Hepatocyte (in vitro differentiated cells): ENCODE data around the gene GRM8. TPM values are rescaled to one million over a fixed set of nuclear protein-coding genes. Genes with fewer than 3 reads are reported as not detected.

Experiments
- DNase-seq: peaks from one replicate; pipeline ENCODE4 v3.0.0-alpha.2; 2016; ENCODE audit warnings: low spot score
- H2AFZ ChIP-seq: fragments of 200-600 bp; sonication (generic); 2 replicates; pipeline ENCODE4 v1.6.0; 2016; ENCODE audit warnings: antibody characterized with exemption, mild to moderate bottlenecking
- H3K27ac ChIP-seq: fragments of 200-600 bp; sonication (generic); 2 replicates; pipeline ENCODE4 v1.5.1; 2016; ENCODE audit warnings: mild to moderate bottlenecking
- H3K27me3 ChIP-seq: fragments of 200-600 bp; sonication (generic); 2 replicates; pipeline ENCODE4 v1.6.1; 2016
- H3K36me3 ChIP-seq: fragments of 200-600 bp; sonication (generic); replicated peaks from 2 replicates; pipeline ENCODE4 v1.5.1; 2016; ENCODE audit warnings: low read depth; ENCODE audit not compliant: insufficient read depth
- H3K4me1 ChIP-seq: fragments of 200-600 bp; sonication (generic); 2 replicates; pipeline ENCODE4 v1.5.1; 2016; ENCODE audit warnings: mild to moderate bottlenecking, moderate library complexity; ENCODE audit not compliant: insufficient read depth
- H3K4me2 ChIP-seq: fragments of 200-600 bp; sonication (generic); 2 replicates; pipeline ENCODE4 v1.6.0; 2016
- H3K4me3 ChIP-seq: fragments of 200-600 bp; sonication (generic); 2 replicates; pipeline ENCODE4 v1.5.1; 2016; ENCODE audit warnings: mild to moderate bottlenecking
- H3K79me2 ChIP-seq: fragments of 200-600 bp; sonication (generic); 2 replicates; pipeline ENCODE4 v1.6.0; 2017; ENCODE audit warnings: mild to moderate bottlenecking
- H3K9me2 ChIP-seq: fragments of 200-600 bp; sonication (generic); replicated peaks from 2 replicates; pipeline ENCODE4 v1.6.0; 2017; ENCODE audit warnings: mild to moderate bottlenecking; ENCODE audit not compliant: insufficient read depth
- H3K9me3 ChIP-seq: fragments of 200-600 bp; sonication (generic); 2 replicates; pipeline ENCODE4 v1.5.1; 2016; ENCODE audit warnings: low read depth, mild to moderate bottlenecking
- H4K20me1 ChIP-seq: fragments of 200-600 bp; sonication (generic); 2 replicates; pipeline ENCODE4 v1.6.0; 2016; ENCODE audit warnings: mild to moderate bottlenecking; ENCODE audit not compliant: insufficient read depth, poor library complexity, severe bottlenecking
- CTCF ChIP-seq: fragments of 200-600 bp; sonication (generic); IDR thresholded peaks from 2 replicates; pipeline ENCODE4 v1.5.1; 2016; ENCODE audit warnings: antibody characterized with exemption, mild to moderate bottlenecking; ENCODE audit not compliant: poor library complexity
- EZH2 ChIP-seq: fragments of 200-600 bp; sonication (generic); IDR thresholded peaks from 2 replicates; pipeline ENCODE4 v1.6.1; 2016; ENCODE audit warnings: antibody characterized with exemption, mild to moderate bottlenecking, borderline replicate concordance
- EZH2phosphoT487 ChIP-seq: fragments of 200-600 bp; sonication (generic); IDR thresholded peaks from one replicate; pipeline ENCODE4 v1.6.1; 2018; ENCODE audit warnings: antibody characterized with exemption, mild to moderate bottlenecking, low read depth, moderate library complexity; ENCODE audit not compliant: unreplicated experiment, severe bottlenecking
- whole genome bisulfite sequencing: methylation state at CpG from one replicate; pipeline ENCODE4 v1.1.6; 2016; ENCODE audit warnings: low lambda C conversion rate; ENCODE audit errors: missing lambda C conversion rate; 5-methylcytosine and 5-hydroxymethylcytosine counted together
- polyA plus RNA-seq: library from polyadenylated mRNA; unstranded; fragments of >200 nt; fragmentation: Nextera tagmentation; extraction: Ambion mirVana; gene quantifications from 2 replicates; pipeline ENCODE4 v1.2.1, GENCODE V29; 2016
- total RNA-seq: library from RNA; depleted of rRNA; stranded (reverse); fragments of >200 nt; gene quantifications from 2 replicates; pipeline ENCODE4 v1.2.3, GENCODE V29; 2014

The GRM8 gene
- total and polyA plus RNA-seq, 2 experiments from 2014 or later = 0.62 to 4.5 TPM

GRCh38 chr7:126441745-126442144, 811.0 kb downstream of the GRM8 start:
- TF ChIP-seq CTCF (no peak), EZH2phosphoT487 (no peak), EZH2 (no peak)
- no peaks in the 10 kb centered on the region for H3K9me3 ChIP-seq
- no peaks in the 10 kb centered on the region for H3K36me3 ChIP-seq
- H3K4me2 ChIP-seq = no peak overlapping the region
- no peak overlapping the region for H2AFZ ChIP-seq
- 64% methylated on average over 2 of the region's 2 CpGs for WGBS
- no peak for DNase-seq
- H3K4me3 ChIP-seq = no peak overlapping the region
- H3K9me2 ChIP-seq = no peaks in the 10 kb centered on the region
- H4K20me1 ChIP-seq = no peaks in the 10 kb centered on the region
- no peaks in the 10 kb centered on the region for H3K79me2 ChIP-seq
- H3K27ac ChIP-seq = peak overlapping the region; percentile 28
- H3K27me3 ChIP-seq = no peaks in the 10 kb centered on the region
- H3K4me1 ChIP-seq = peaks cover 4% of the 10 kb centered on the region

- H3K27ac ChIP-seq = no peak overlapping the region
- no peak overlapping the region for H2AFZ ChIP-seq
- 90% methylated on average over 2 of the region's 2 CpGs for WGBS
- H3K27me3 ChIP-seq = no peaks in the 10 kb centered on the region
- H3K4me1 ChIP-seq = peaks cover 4% of the 10 kb centered on the region
- no peaks in the 10 kb centered on the region for H3K79me2 ChIP-seq
- H3K9me2 ChIP-seq = no peaks in the 10 kb centered on the region
- no peak overlapping the region for H3K4me3 ChIP-seq
- H3K4me2 ChIP-seq = no peak overlapping the region
- no peak for DNase-seq
- TF ChIP-seq EZH2phosphoT487 = no peak
- no peak for TF ChIP-seq EZH2
- TF ChIP-seq CTCF = no peak
- H4K20me1 ChIP-seq = no peaks in the 10 kb centered on the region
- no peaks in the 10 kb centered on the region for H3K36me3 ChIP-seq
- no peaks in the 10 kb centered on the region for H3K9me3 ChIP-seq
Observed at GRCh38 chr7:126440542-126440941, 812.2 kb downstream of the GRM8 start.

GRCh38 chr7:126436213-126436868, 816.4 kb downstream of the GRM8 start:
- no peaks in the 10 kb centered on the region for H4K20me1 ChIP-seq
- H2AFZ ChIP-seq = no peak overlapping the region
- TF ChIP-seq EZH2phosphoT487 (no peak), CTCF (no peak), EZH2 (no peak)
- no peaks in the 10 kb centered on the region for H3K27me3 ChIP-seq
- H3K4me1 ChIP-seq = no peaks in the 10 kb centered on the region
- peak overlapping the region; percentile 49 for H3K27ac ChIP-seq
- H3K79me2 ChIP-seq = no peaks in the 10 kb centered on the region
- no peak overlapping the region for H3K4me2 ChIP-seq
- no peaks in the 10 kb centered on the region for H3K9me2 ChIP-seq
- no peaks in the 10 kb centered on the region for H3K9me3 ChIP-seq
- no peak overlapping the region for H3K4me3 ChIP-seq
- WGBS = 48% methylated on average over 2 of the region's 2 CpGs
- no peaks in the 10 kb centered on the region for H3K36me3 ChIP-seq
- DNase-seq = no peak
